HepG2 (cell line): ENCODE results near the gene SERPINA6. TPM values are rescaled to one million over a fixed set of nuclear protein-coding genes. Genes with fewer than 3 reads are reported as not detected.

Experiments used
- EEA1 ChIP-seq: sonication (generic); formaldehyde crosslinking; IDR thresholded peaks from 2 replicates; pipeline ENCODE4 v1.5.1; 2020; ENCODE audit warnings: mild to moderate bottlenecking, missing genetic modification reagents, borderline replicate concordance
- GABPA ChIP-seq, 2 experiments: IDR thresholded peaks; 2 replicates each; pipeline ENCODE4 v1.6.1; 2011 to 2016; ENCODE audit warnings: low read depth in 2 of 2, low read length in 1 of 2, missing biosample characterization in 1 of 2, missing genetic modification characterization in 1 of 2
- HDAC1 ChIP-seq: sonication (generic); formaldehyde crosslinking; IDR thresholded peaks from 2 replicates; pipeline ENCODE4 v1.5.1; 2020; ENCODE audit warnings: mild to moderate bottlenecking, missing genetic modification reagents
- NCOA2 ChIP-seq: sonication (generic); formaldehyde crosslinking; IDR thresholded peaks from 2 replicates; pipeline ENCODE4 v1.8.0; 2022; ENCODE audit warnings: inconsistent platforms
- PRDM10 ChIP-seq: sonication (generic); formaldehyde crosslinking; IDR thresholded peaks from 2 replicates; pipeline ENCODE4 v1.4.0; 2020; ENCODE audit warnings: low read depth, missing genetic modification reagents
- RFX1 ChIP-seq: fragments of 450-650 bp; IDR thresholded peaks from 2 replicates; pipeline ENCODE4 v1.6.1; 2017
- SMYD3 ChIP-seq: sonication (generic); formaldehyde crosslinking; IDR thresholded peaks from 2 replicates; pipeline ENCODE4 v1.8.1; 2023; ENCODE audit warnings: mild to moderate bottlenecking, missing genetic modification reagents
- ZMYM4 ChIP-seq: sonication (generic); formaldehyde crosslinking; IDR thresholded peaks from 2 replicates; pipeline ENCODE4 v1.8.1; 2023; ENCODE audit warnings: mild to moderate bottlenecking, missing genetic modification reagents
- ZNF280D ChIP-seq: sonication (generic); formaldehyde crosslinking; IDR thresholded peaks from 2 replicates; pipeline ENCODE4 v1.5.1; 2020; ENCODE audit warnings: mild to moderate bottlenecking, missing genetic modification reagents
- ZNF574 ChIP-seq: sonication (generic); formaldehyde crosslinking; IDR thresholded peaks from 2 replicates; pipeline ENCODE4 v1.4.0; 2020; ENCODE audit warnings: missing genetic modification reagents
- ZNF772 ChIP-seq: sonication (generic); formaldehyde crosslinking; IDR thresholded peaks from 2 replicates; pipeline ENCODE4 v1.5.0; 2020; ENCODE audit warnings: mild to moderate bottlenecking, missing genetic modification reagents
- ZNF839 ChIP-seq: sonication (generic); formaldehyde crosslinking; IDR thresholded peaks from 2 replicates; pipeline ENCODE4 v1.4.0; 2020; ENCODE audit warnings: missing genetic modification reagents, mild to moderate bottlenecking, borderline replicate concordance
- polyA plus RNA-seq, 8 experiments: library from polyadenylated mRNA; depleted of rRNA in 3 of 8; stranded (reverse) in 7 of 8; unstranded in 1 of 8; fragments of >200 nt; fragmentation: Illumina TruSeq in 4 of 8; extraction: Trizol in 4 of 8; gene quantifications; 2 replicates each; pipeline versions ENCODE4 v1.2.1 to v1.2.3, GENCODE V29; 2011 to 2016; ENCODE audit warnings: low read depth in 4 of 8, missing spikeins in 1 of 8, mixed read lengths in 1 of 8; ENCODE audit not compliant: insufficient read depth in 1 of 8
- total RNA-seq, 5 experiments: library from RNA; depleted of rRNA; stranded (reverse); fragments of >200 nt; fragmentation: Illumina TruSeq; extraction: Trizol; gene quantifications; 2 replicates each; pipeline ENCODE4 v1.2.3, GENCODE V29; 2016; ENCODE audit warnings: low read depth in 1 of 5
- TF ChIP-seq, protein P1 (sequence below): sonication (generic); formaldehyde crosslinking; conservative IDR thresholded peaks from 2 replicates; pipeline ENCODE4 v1.4.0; 2020; ENCODE audit warnings: missing genetic modification reagents
- TF ChIP-seq, protein P2 (sequence below): sonication (generic); formaldehyde crosslinking; IDR thresholded peaks from 2 replicates; pipeline ENCODE4 v1.4.0; 2020; ENCODE audit warnings: mild to moderate bottlenecking, low read depth, missing genetic modification reagents

The SERPINA6 gene
- total and polyA plus RNA-seq, 2 of the 13 experiments (the other 11 are each of a cell fraction or from before 2014, with no cell fraction given) = 260 to 333 TPM

- TF ChIP-seq GABPA (IDR thresholded peaks at IDR 0.05; ENCODE audit: low read depth, low read length) (no peak), GABPA (CRISPR knock-in tag; IDR thresholded peaks at IDR 0.05; ENCODE audit: low read depth) (no peak), EEA1 (CRISPR knock-in tag) (no peak), SMYD3 (no peak), HDAC1 (peak; percentile 26; the same call in 1 of the 2 replicates), ZMYM4 (CRISPR knock-in tag) (no peak), PRDM10 (CRISPR knock-in tag) (no peak), ZNF280D (CRISPR knock-in tag) (peak; percentile 53; the same call in 1 of the 2 replicates), ZNF772 (CRISPR knock-in tag) (no peak), ZNF839 (CRISPR knock-in tag) (no peak), NCOA2 (CRISPR knock-in tag) (no peak), ZNF574 (CRISPR knock-in tag) (no peak), RFX1 (no peak)
- TF ChIP-seq, protein P1, sequence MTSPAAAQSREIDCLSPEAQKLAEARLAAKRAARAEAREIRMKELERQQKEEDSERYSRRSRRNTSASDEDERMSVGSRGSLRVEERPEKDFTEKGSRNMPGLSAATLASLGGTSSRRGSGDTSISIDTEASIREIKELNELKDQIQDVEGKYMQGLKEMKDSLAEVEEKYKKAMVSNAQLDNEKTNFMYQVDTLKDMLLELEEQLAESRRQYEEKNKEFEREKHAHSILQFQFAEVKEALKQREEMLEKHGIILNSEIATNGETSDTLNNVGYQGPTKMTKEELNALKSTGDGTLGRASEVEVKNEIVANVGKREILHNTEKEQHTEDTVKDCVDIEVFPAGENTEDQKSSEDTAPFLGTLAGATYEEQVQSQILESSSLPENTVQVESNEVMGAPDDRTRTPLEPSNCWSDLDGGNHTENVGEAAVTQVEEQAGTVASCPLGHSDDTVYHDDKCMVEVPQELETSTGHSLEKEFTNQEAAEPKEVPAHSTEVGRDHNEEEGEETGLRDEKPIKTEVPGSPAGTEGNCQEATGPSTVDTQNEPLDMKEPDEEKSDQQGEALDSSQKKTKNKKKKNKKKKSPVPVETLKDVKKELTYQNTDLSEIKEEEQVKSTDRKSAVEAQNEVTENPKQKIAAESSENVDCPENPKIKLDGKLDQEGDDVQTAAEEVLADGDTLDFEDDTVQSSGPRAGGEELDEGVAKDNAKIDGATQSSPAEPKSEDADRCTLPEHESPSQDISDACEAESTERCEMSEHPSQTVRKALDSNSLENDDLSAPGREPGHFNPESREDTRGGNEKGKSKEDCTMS (CRISPR knock-in tag) = no peak
- TF ChIP-seq, protein P2, sequence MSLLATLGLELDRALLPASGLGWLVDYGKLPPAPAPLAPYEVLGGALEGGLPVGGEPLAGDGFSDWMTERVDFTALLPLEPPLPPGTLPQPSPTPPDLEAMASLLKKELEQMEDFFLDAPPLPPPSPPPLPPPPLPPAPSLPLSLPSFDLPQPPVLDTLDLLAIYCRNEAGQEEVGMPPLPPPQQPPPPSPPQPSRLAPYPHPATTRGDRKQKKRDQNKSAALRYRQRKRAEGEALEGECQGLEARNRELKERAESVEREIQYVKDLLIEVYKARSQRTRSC (CRISPR knock-in tag) = no peak
Observed at GRCh38 chr14:94356379-94357056, 33.4 kb upstream of the SERPINA6 start (continued).
